Kidney epithelial cell (primary cell): ENCODE measurements around the gene ATP6V0D1. TPM values are rescaled to one million over a fixed set of nuclear protein-coding genes. Genes with fewer than 3 reads are reported as not detected.
"Not testable (repeated sequence)": the region's sequence is repeated elsewhere in the genome, so short reads cannot be mapped to it uniquely, and the experiment has no call there.

ENCODE experiments used
- DNase-seq: peaks from one replicate; pipeline ENCODE4 v3.0.0-alpha.2; 2010; ENCODE audit warnings: low read depth
- H3K27me3 ChIP-seq: 2 replicates; pipeline ENCODE4 v1.6.0; 2011; ENCODE audit warnings: low read length; ENCODE audit not compliant: control insufficient read depth, insufficient read depth
- H3K36me3 ChIP-seq: 2 replicates; pipeline ENCODE4 v1.5.1; 2011; ENCODE audit warnings: low read length; ENCODE audit not compliant: control insufficient read depth, insufficient read depth
- H3K4me3 ChIP-seq: 2 replicates; pipeline ENCODE4 v1.5.1; 2011; ENCODE audit warnings: low read depth, mild to moderate bottlenecking, control low read depth, low read length
- total RNA-seq: library from RNA; depleted of rRNA; stranded (reverse); fragments of >200 nt; gene quantifications from 2 replicates; pipeline ENCODE4 v1.2.3, GENCODE V29; 2015
- TF ChIP-seq, protein P1 (sequence below): IDR thresholded peaks from 2 replicates; pipeline ENCODE4 v1.5.1; 2011; ENCODE audit warnings: mild to moderate bottlenecking, moderate library complexity, low read length, control low read depth, inconsistent platforms; ENCODE audit not compliant: insufficient read depth, poor library complexity, severe bottlenecking

ATP6V0D1 gene
- total RNA-seq, 1 donor from 2014 or later = 157 TPM

DNA sequence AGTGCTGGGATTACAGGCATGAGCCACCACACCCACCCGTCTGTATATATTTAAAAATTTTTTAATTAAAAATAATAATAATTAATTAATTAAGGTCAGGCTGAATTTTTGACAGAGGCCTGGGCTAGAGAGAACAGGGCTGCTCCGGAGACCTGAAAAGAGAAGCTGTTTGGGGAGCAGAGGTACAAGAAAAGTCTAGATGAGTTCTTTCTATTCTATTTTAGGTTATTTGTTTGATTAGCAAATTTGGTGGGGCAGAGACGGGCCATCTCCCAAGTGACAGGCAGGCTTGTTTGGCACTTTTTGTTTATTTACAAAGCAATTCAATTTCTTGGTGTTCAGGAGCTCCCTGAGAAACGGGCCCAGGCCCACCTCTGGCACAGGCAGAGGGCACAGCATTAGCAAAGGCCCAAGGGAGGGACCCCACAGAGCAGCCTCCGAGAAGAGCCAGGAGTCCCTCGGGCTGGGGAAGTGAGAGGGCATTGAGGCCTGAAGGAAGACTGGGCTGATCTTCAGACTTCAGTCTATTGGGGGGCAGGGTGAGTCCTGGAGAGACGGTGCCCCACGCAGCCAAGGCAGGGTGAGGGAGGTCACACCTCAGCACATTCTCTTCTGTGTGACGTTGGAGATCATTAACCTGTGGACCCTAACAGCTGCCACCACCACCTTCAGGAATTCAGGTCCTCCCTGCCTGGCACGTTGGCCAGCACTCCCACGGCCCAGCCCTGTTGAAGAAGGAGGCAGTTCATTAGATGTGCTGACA, 36.9 kb upstream of the ATP6V0D1 start:
- no peak overlapping the region for H3K4me3 ChIP-seq
- no peaks in the 10 kb centered on the region for H3K27me3 ChIP-seq
- no peaks in the 10 kb centered on the region for H3K36me3 ChIP-seq
- no peak for DNase-seq
- TF ChIP-seq, protein P1, sequence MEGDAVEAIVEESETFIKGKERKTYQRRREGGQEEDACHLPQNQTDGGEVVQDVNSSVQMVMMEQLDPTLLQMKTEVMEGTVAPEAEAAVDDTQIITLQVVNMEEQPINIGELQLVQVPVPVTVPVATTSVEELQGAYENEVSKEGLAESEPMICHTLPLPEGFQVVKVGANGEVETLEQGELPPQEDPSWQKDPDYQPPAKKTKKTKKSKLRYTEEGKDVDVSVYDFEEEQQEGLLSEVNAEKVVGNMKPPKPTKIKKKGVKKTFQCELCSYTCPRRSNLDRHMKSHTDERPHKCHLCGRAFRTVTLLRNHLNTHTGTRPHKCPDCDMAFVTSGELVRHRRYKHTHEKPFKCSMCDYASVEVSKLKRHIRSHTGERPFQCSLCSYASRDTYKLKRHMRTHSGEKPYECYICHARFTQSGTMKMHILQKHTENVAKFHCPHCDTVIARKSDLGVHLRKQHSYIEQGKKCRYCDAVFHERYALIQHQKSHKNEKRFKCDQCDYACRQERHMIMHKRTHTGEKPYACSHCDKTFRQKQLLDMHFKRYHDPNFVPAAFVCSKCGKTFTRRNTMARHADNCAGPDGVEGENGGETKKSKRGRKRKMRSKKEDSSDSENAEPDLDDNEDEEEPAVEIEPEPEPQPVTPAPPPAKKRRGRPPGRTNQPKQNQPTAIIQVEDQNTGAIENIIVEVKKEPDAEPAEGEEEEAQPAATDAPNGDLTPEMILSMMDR = no peak

DNA sequence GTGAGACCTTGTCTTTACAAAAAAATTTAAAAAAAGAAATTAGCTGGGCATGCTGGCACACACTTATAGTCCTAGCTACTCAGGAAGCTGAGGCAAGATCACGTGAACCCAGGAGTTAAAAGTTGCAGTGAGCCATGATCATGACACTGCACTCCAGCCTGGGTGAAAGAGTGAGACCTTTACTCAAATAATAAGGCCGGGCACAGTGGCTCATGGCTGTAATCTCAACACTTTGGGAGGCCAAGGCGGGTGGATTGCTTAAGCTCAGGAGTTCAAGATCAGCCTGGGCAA, 36.1 kb upstream of the ATP6V0D1 start:
- H3K36me3 ChIP-seq = no peaks in the 10 kb centered on the region
- TF ChIP-seq, protein P1 = no peak
- H3K4me3 ChIP-seq = no peak overlapping the region
- DNase-seq = no peak
- no peaks in the 10 kb centered on the region for H3K27me3 ChIP-seq

DNA sequence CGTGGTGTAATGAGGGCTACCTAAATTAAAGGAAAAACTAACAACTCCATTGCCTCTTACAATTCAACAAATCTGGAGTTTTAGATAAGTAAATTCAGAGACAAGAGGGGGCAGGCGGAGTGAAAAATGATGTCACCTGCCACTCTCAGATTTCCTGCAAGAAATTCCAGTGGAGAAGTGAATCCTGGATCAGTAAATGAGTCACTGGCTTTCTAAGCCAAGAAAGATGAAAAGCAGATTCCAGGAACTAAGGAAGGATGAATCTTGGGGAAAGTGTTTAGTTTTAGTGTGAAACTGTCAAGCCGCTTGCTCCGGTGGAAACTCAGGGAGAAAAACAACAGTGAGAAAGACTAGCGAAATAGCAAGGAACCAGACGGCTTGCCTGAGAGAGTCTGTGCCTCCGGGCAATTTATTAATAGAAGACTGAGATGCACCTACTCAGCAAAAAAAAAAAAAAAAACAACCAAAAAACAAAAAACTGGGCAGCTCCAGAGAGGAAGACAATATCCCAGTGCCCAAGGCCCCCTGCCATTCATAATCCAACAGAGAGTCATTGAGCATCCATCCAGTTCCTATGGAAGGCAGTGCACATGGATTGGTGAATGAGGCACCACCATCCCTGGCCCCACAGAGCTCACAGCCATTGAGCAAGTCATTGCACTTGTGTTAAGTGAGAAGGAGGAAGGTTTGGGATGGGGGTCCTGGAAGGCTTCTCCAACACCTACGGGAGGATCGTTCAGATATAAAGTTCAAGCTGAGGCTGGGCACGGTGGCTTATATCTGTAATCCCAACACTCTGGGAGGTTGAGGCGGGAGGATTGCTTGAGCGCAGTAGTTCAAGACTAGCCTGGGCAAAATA, 35.6 kb upstream of the ATP6V0D1 start:
- H3K36me3 ChIP-seq = no peaks in the 10 kb centered on the region
- H3K4me3 ChIP-seq = no peak overlapping the region
- TF ChIP-seq, protein P1 = no peak
- no peaks in the 10 kb centered on the region for H3K27me3 ChIP-seq
- DNase-seq = peak; percentile 79

DNA sequence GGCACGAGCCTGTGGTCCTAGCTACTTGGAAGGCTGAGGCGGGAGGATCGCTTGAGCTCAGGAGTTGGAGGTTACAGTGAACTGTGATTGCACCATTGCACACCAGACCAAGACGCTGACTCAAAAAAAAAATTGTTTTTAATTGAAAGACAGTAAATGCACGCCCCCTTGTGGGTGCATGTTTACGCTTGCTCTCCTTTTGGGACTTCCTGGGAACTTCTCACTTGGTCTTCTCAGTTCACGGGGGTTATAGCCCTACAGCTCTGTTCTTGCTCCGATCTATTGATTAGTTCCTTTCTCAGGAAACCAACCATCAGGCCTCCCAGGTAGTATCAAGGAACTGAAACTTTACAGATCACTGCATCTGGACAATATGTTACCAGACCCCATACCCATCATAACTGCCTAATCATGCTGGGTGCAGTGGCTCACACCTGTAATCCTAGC, 33.4 kb upstream of the ATP6V0D1 start:
- Histone ChIP-seq H3K27me3 (no peaks in the 10 kb centered on the region), H3K36me3 (no peaks in the 10 kb centered on the region), H3K4me3 (no peak overlapping the region)
- DNase-seq = peak; percentile 53
- TF ChIP-seq, protein P1 = peak; percentile 54

DNA sequence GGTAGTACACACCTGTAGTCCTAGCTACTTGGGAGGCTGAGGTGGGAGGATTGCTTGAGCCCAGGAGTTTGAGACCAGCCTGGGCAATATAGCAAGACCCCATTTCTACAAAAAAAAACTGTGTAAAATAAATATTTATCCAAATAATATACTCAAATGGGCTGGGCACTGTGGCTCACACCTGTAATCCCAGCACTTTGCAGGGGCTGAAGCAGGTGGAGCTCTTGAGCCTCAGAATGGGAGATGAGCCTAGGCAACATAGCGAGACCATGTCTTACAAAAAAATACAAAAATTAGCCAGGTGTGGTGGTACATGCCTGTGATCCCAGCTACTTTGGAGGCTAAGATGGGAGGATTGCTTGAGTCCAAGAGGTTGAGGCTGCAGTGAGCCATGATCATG, 32.9 kb upstream of the ATP6V0D1 start:
- not testable (repeated sequence) for H3K27me3 ChIP-seq, DNase-seq, H3K36me3 ChIP-seq, H3K4me3 ChIP-seq

DNA sequence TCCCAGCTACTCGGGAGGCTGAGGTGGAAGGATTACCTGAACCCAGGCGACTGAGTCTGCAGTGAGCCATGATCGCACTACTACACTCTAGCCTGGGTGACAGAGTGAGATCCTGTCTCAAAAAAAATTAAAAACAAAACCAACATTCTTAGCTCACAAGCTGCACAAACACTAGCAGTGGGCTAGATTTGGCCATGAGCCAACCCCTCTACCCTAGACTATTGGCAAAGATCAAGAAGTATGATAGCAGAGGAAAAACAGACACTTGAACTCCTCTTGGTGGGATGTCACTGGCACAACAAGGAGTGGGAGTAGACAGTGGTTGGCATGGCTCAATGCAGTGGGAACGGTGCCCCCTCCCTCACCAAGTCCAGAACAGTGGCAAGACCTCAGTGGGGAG, 28.1 kb upstream of the ATP6V0D1 start:
- Histone ChIP-seq H3K4me3 (no peak overlapping the region), H3K36me3 (no peaks in the 10 kb centered on the region), H3K27me3 (no peaks in the 10 kb centered on the region)
- TF ChIP-seq, protein P1 = no peak
- no peak for DNase-seq
